Stimulated activated CD8-positive, alpha-beta memory T cell treated with anti-CD3 and anti-CD28 coated beads, Interleukin-4, amount 100 ng/mL, for 1 hour (primary cell): Measurements from ENCODE around the gene ADAM22.
"Not testable (repeated sequence)": the region's sequence is repeated elsewhere in the genome, so short reads cannot be mapped to it uniquely, and the experiment has no call there.

ENCODE experiments used
- DNase-seq, 2 donors: peaks; one replicate each; pipeline ENCODE4 v3.0.0-alpha.2; 2020; ENCODE audit warnings: low read depth in 2 of 2, low spot score in 1 of 2

ADAM22 gene, protein sequence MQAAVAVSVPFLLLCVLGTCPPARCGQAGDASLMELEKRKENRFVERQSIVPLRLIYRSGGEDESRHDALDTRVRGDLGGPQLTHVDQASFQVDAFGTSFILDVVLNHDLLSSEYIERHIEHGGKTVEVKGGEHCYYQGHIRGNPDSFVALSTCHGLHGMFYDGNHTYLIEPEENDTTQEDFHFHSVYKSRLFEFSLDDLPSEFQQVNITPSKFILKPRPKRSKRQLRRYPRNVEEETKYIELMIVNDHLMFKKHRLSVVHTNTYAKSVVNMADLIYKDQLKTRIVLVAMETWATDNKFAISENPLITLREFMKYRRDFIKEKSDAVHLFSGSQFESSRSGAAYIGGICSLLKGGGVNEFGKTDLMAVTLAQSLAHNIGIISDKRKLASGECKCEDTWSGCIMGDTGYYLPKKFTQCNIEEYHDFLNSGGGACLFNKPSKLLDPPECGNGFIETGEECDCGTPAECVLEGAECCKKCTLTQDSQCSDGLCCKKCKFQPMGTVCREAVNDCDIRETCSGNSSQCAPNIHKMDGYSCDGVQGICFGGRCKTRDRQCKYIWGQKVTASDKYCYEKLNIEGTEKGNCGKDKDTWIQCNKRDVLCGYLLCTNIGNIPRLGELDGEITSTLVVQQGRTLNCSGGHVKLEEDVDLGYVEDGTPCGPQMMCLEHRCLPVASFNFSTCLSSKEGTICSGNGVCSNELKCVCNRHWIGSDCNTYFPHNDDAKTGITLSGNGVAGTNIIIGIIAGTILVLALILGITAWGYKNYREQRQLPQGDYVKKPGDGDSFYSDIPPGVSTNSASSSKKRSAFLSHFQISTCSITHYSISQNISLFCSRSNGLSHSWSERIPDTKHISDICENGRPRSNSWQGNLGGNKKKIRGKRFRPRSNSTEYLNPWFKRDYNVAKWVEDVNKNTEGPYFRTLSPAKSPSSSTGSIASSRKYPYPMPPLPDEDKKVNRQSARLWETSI

DNA sequence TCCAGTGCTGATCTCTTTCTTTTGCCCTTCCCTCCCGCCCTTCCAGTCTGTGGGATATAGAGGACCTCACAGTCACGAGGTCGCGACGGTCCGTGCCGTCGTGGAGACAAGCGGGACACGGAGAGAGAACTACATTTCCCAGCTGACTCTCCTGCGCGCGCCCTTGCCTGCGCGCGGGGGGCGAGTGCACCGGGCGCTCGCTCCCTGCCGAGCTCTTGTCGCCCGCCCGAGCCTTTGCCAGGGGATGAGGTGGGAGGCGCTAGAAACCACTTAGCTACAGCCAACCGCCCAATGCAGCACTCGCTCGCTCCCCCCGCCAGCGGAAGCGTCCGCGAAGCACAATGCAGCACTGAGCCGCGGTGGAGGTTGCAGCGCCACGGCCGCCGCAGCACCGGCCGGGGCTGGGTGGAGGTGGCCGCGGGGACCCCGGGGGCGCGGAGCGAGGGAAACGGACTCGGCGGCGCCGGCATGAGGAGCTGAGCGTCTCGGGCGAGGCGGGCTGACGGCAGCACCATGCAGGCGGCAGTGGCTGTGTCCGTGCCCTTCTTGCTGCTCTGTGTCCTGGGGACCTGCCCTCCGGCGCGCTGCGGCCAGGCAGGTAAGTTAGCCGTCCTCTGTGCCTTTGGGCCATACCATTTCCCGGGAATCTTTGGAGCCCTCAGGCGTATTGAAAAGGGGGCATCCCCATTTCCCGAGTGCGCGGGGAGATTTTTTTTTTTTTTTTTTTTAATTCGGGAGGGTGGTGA lies at the start of gene ADAM22:
TSS of gene ADAM22 (plus strand) at position 299 of the 746 bp plus-strand sequence. CDS start at position 514, 215 bp downstream.
- peak; percentile 63 to 65 for DNase-seq

DNA sequence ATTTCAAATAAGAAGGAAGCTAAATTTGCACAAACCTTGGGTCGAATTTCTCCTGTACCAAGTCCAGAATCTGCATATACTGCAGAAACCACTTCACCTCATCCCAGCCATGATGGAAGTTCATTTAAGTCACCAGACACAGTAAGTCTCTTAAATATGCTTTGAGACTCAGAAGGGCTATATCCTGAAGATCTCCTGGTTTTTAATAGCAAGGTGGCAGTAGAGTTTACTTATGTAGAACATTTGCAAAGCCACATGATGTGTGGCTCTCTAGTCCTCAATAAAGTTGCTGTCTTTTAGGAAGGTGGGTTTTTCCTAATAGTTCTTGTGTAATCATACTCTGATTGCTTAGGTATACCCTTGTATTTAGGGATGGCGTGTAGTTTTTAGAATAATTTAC lies 49.0 kb upstream of the ADAM22 start:
- no peak for DNase-seq

GRCh38 chr7:87886875-87887274 lies 47.2 kb upstream of the ADAM22 start:
- DNase-seq = no peak

GRCh38 chr7:87895363-87895762 lies 38.7 kb upstream of the ADAM22 start:
- DNase-seq = no peak

- DNase-seq = no peak
These were observed 34.8 kb upstream of the ADAM22 start for GRCh38 chr7:87899255-87899654.

DNA sequence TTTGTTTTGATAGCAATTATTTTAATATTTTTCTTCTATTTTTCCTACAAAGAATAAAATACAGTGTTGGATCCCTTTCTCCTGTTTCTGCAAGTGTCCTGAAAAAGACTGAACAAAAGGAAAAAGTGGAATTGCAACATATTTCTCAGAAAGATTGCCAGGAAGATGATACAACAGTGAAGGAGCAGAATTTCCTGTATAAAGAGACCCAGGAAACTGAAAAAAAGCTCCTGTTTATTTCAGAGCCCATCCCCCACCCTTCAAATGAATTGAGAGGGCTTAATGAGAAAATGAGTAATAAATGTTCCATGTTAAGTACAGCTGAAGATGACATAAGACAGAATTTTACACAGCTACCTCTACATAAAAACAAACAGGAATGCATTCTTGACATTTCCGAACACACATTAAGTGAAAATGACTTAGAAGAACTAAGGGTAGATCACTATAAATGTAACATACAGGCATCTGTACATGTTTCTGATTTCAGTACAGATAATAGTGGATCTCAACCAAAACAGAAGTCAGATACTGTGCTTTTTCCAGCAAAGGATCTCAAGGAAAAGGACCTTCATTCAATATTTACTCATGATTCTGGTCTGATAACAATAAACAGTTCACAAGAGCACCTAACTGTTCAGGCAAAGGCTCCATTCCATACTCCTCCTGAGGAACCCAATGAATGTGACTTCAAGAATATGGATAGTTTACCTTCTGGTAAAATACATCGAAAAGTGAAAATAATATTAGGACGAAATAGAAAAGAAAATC lies 26.7 kb upstream of the ADAM22 start:
- DNase-seq = not testable (repeated sequence)

DNA sequence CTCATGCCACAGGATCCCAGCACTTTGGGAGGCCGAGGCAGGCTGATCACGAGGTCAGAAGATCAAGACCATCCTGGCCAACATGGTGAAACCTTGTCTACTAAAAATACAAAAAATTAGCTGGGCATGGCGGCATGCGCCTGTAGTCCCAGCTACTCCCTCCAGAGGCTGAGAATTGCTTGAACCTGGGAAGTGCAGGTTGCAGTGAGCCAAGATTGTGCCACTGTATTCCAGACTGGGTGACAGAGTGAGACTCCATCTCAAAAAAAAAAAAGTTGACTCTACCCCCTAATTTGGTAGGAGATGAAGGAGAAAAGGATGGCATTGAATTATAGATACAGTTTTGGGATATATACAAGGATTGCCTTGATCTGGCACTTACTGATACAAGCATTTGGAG lies 25.2 kb upstream of the ADAM22 start:
- not testable (repeated sequence) for DNase-seq

DNA sequence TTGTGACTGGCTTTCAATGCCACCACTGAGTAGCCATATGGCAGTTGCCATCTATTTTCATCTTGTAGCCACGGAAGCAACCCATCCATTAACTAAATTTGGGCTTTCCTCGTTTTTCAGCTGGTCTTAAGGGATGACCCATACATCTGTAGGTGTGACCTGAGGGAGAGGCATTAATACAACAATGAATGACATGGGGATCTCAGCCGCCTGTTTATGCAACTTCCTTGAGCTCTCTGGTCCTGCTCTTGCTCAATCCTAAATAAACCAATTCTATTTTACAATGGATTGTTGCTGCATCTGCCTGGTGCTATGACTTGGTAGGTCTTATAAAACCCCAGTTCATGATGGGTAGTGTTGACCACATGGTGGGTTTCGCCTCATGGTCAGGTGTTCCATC lies 21.9 kb upstream of the ADAM22 start:
- DNase-seq = no peak

GRCh38 chr7:87918740-87919139 lies 15.3 kb upstream of the ADAM22 start:
- DNase-seq = no peak

GRCh38 chr7:87919875-87920274 lies 14.2 kb upstream of the ADAM22 start:
- DNase-seq = no peak

DNA sequence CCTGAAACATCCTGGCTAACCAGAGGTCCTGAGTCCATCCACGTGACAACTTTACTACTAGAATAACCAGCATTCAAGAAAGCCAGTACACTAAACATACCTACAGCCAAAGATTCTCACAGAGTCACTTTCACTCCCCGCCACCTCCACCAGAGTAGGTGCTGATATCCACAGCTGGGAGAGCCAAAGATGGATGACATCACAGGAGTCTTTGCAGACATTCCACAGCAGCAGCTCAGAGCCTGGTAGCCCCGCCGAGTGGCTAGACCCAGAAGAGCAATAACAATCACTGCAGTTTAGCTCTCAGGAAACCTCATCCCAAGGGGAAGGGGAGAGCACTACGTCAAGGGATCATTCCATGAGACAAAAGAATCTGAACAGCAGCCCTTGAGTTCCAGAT lies 13.5 kb upstream of the ADAM22 start:
- no peak for DNase-seq

DNA sequence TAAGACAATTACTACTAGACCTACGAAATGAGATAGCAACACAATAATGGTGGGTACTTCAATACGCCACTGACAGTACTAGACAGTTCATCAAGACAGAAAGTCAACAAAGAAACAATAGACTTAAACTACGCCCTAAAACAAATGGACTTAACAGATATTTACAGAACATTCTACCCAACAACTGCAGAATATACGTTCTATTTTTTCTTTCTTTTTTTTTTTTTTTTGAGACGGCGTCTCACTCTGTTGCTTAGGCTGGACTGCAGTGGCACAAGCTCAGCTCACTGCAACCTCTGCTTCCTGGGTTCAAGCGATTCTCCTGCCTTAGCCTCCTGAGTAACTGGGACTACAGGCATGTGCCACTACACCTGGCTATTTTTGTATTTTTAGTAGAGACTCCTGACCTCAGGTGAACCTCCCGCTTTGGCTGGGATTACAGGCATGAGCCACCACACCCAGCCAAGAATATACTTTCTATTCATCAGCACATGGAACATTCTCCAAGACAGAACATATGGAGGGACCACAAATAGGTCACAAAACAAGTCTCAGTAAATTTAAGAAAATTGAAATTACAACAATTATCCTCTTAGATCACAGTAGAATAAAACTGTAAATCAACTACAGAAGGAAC lies 11.2 kb upstream of the ADAM22 start:
- not testable (repeated sequence) for DNase-seq

GRCh38 chr7:87926581-87927461 lies 7.2 kb upstream of the ADAM22 start:
- no peak for DNase-seq

GRCh38 chr7:87933605-87933952 lies 472 bp upstream of the ADAM22 start:
- DNase-seq = no peak

DNA sequence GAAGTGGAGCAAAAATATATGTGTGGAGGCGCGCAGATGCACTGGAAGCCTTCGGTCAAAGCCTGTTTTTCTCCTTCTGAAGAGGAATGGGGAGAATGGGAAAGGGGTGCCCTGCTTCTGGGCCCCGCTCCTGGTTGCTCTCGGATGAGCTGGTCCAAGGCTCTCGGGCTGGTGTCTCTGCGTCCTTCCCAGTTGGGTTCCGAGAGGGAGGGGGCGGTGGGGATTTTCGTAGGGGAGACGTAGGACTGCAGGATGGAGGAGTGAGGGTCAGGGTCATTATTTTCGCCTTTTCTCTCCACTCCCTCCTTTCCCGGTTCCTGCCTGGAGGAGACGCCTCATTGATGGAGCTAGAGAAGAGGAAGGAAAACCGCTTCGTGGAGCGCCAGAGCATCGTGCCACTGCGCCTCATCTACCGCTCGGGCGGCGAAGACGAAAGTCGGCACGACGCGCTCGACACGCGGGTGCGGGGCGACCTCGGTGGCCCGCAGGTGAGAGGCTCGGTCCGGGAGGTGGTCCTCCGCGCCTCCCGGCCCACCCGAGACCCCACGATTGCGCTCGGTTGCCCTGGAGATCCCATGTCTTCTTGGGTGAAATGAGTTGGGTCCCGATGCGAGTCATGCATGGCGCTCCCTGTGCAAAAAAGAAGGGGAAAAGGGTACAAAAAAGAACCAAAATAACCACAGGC lies 790 bp downstream of the ADAM22 start:
- no peak for DNase-seq

GRCh38 chr7:87935384-87935706 lies 1.3 kb downstream of the ADAM22 start:
- no peak for DNase-seq

GRCh38 chr7:87941138-87941537 lies 7.1 kb downstream of the ADAM22 start:
- DNase-seq = no peak

- DNase-seq = no peak
These were observed 10.5 kb downstream of the ADAM22 start for GRCh38 chr7:87944547-87944946.

- not testable (repeated sequence) for DNase-seq
These were observed 11.9 kb downstream of the ADAM22 start for GRCh38 chr7:87945926-87946325.
